Lung microvascular endothelial cell (primary cell): ENCODE data around the gene SLC7A7. TPM values are rescaled to one million over a fixed set of nuclear protein-coding genes. Genes with fewer than 3 reads are reported as not detected.
"Not testable (repeated sequence)": the region's sequence is repeated elsewhere in the genome, so short reads cannot be mapped to it uniquely, and the experiment has no call there.

Experiments
- DNase-seq, 2 donors: peaks; one replicate each; pipeline versions ENCODE4 v3.0.0 to v3.0.0-alpha.2; 2010; ENCODE audit warnings: low read depth in 2 of 2
- total RNA-seq: library from RNA; depleted of rRNA; stranded (reverse); fragments of >200 nt; gene quantifications from 2 replicates; pipeline ENCODE4 v1.2.1, GENCODE V29; 2014

Gene SLC7A7
- total RNA-seq, 1 donor from 2014 or later: 6.7 TPM

GRCh38 chr14:22844221-22845102 is 29.2 kb upstream of the SLC7A7 start:
- DNase-seq: no peak

DNA sequence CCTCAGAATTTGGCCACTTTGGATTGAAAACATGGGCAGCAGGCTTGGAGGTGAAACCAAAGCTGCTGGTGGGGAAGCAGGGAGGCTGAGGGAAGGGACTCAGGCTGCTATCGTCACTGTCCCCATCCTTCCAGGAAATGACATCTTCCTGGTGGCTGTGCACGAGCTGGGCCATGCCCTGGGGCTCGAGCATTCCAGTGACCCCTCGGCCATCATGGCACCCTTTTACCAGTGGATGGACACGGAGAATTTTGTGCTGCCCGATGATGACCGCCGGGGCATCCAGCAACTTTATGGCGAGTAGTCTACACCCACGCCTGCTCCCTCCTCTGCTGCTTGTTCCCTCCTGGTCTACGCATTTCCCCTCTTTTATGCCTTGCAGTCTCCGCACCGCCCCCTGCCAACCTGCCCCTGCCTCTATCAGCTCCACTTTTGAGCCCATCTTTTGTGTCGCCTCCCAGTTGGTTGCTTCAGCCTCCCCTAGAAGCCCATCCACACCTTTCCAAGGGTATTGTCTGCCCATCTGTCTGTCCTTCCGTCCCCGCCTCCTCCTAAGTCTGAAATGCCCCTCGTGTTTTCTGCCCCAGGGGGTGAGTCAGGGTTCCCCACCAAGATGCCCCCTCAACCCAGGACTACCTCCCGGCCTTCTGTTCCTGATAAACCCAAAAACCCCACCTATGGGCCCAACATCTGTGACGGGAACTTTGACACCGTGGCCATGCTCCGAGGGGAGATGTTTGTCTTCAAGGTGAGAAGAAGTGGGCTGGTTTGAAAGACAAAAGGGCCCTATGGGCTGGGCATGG is 28.1 kb upstream of the SLC7A7 start:
- DNase-seq: no peak

DNA sequence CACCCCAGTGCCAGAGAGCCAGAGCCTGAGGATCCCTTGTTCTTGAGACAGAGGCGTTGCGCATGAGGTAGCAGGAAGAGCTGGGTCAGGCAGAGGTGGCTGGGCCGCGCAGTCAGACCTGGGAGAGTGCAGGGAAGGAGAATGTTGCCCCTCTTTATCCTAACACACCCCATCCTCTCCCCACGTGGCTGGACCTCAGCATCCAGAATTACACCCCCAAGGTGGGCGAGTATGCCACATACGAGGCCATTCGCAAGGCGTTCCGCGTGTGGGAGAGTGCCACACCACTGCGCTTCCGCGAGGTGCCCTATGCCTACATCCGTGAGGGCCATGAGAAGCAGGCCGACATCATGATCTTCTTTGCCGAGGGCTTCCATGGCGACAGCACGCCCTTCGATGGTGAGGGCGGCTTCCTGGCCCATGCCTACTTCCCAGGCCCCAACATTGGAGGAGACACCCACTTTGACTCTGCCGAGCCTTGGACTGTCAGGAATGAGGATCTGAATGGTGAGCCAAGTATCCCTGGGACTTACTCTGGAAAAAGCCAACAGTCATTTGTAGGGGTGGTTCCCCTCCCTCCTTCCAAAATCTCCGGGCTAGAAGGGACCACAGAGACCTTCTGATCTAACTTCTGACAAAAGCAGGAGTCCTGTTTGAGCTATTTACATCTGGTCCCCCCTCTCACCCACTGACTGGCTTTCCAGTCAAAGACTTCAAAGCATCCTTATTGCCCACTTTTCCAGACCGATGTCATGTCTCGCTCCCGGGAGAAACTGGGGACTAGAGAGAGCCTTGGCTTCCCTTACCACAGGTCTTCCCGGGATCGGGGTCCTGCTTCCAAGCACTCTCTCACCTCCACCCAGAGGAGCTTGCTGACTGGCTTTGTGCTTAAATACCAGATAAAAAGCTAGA is 27.2 kb upstream of the SLC7A7 start:
- DNase-seq: no peak

DNA sequence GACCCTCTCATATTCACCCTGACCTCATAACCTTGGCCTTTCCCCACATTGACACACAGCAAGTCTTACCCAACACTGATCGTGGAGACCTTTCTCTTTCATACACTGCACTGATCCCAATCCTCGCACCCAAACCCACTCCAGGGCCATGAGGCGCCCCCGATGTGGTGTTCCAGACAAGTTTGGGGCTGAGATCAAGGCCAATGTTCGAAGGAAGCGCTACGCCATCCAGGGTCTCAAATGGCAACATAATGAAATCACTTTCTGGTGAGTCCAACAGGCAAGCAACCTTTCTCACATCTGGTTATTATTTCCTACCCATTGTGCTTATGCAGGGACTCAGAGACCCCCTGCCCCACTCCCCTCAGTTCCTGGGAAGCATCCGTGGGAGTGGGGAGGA is 26.5 kb upstream of the SLC7A7 start:
- DNase-seq: no peak

- no peak for DNase-seq
Measured at GRCh38 chr14:22841311-22841710, 26.1 kb upstream of the SLC7A7 start.

DNA sequence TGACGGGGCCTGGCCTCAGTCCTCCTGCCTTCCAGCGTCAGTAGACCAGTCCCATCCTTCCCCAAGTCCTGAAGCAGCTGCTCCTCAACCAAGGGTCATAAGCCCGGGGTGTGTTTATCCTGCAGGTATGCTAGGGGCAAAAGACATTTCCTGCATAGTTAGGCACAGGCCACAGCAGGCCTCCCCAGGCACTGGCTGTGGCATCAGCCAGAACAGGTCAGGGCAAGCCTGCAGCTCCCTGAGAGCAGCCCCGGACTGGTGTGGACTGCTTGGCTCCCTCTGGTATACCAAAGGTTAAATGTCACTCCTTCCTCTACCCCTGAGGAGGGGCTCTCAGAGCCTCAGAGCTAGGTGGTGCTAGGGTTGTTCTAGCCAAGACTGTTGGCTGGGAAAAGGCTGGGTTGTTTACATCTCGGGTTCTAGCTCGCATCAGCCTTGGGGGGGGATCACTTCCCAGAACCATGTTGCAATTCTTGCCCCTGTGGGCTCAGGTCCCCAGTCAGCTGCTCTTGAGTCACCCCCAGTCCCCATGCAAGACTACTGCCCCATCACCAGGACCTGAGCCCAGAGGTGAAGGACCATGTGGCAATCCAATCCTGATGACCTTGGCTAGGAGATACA is 24.0 kb upstream of the SLC7A7 start:
- DNase-seq: peak in 1 of 2 donors; percentile 23

DNA sequence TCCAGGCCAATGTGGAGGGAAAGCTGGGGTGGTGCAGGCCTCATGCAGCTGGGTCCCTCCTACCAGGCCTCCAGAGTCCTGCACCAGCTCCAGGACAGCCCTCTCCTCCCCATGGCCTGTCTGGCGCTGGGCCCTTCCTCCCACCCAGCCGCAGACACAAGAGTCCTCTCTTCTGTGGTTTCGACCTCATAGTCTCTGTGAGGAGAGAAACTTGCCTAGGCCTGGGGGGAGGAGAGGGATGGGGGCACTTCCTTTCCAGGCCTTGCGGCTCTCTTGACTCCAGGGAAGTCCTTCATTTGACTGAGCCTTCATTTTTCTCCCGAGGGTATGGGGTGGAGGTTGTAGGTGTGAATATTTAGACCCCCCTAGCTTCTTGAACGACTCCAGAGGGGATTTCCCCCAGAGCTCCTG is 23.4 kb upstream of the SLC7A7 start:
- DNase-seq: peak in 1 of 2 donors; percentile 46

- DNase-seq: peak; percentile 33 to 42
Measured at GRCh38 chr14:22837750-22838538, 22.7 kb upstream of the SLC7A7 start.

GRCh38 chr14:22837114-22837749 is 22.0 kb upstream of the SLC7A7 start:
- peak; percentile 68 to 73 for DNase-seq

- DNase-seq: peak; percentile 71 to 88
Measured at GRCh38 chr14:22836301-22837113, 21.3 kb upstream of the SLC7A7 start, which contains the start of gene MMP14. Gene MMP14 (plus strand): TSS chr14:22836585. CDS start chr14:22836818, 233 bp downstream.

GRCh38 chr14:22835505-22835904 is 20.3 kb upstream of the SLC7A7 start:
- DNase-seq: no peak

DNA sequence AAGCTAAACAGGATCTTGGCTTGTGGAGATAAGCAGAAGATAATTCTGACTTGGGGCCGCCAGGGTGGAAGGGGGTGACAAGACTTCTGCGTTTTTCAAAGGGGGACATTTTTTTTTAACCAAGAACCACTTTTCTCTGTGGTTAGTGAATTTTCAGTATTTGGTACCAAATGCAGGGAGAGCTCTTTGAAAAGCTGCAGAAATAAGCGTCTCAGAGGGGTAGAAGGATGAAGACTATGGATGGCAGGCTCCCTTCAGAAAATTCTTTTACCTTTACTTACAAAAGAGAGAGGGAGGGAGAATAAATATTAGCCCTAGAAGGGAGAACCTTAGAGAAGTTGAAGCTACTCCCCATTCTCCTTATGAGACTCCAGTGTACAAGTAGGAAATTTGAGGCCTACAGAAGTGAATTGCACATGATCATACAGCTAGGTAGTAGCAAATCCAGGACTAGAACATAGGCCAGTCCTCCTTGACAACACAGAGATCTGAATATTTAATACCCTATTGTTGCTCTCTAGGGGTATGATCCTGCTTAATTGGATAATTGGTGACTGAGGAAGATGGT is 15.3 kb upstream of the SLC7A7 start:
- no peak for DNase-seq

- peak; percentile 88 to 90 for DNase-seq
Measured at GRCh38 chr14:22829661-22830442, 14.6 kb upstream of the SLC7A7 start, which contains the start of gene MRPL52. Gene MRPL52 (plus strand): TSS chr14:22829887. CDS start chr14:22829913, 26 bp downstream.

- DNase-seq: not testable (repeated sequence)
Measured at GRCh38 chr14:22829076-22829660, 13.9 kb upstream of the SLC7A7 start.

- DNase-seq: peak; percentile 73 to 96
Measured at GRCh38 chr14:22824711-22825359, 9.6 kb upstream of the SLC7A7 start.

GRCh38 chr14:22822571-22823098 is 7.4 kb upstream of the SLC7A7 start:
- peak; percentile 73 to 86 for DNase-seq
